Measurements from ENCODE around the gene TMEM51. TPM values are rescaled to one million over a fixed set of nuclear protein-coding genes. Genes with fewer than 3 reads are reported as not detected.

The TMEM51 gene
- total and polyA plus RNA-seq, 2 donors (not counting 1 experiment from before 2014, with no cell fraction given) = 0.06 to 0.30 TPM

GRCh38 chr1:15154480-15155036 is 1.0 kb downstream of the TMEM51 start:
- intact Hi-C loops (cut with micrococcal nuclease) = no loop called here
- no peaks in the 10 kb centered on the region for H3K9me3 Mint-ChIP-seq (ENCODE audit: insufficient read depth)
- no peak overlapping the region for H3K27ac Mint-ChIP-seq
- Histone ChIP-seq H3K27ac (ENCODE audit: low read length in 2 of 2) (no peak overlapping the region), H3K4me2 (replicated peaks; ENCODE audit: low read depth, low read length, poor library complexity, severe bottlenecking) (peak overlapping the region; percentile 66), H3K9me3 (ENCODE audit: control extremely low read depth in 1 of 3, control insufficient read depth in 2 of 3, insufficient read depth in 1 of 3, low read length in 2 of 3) (peaks cover 0 to 4% (median 0%) of the 10 kb centered on the region in 3 donors), H3K79me2 (ENCODE audit: control insufficient read depth, insufficient read depth, low read length) (no peaks in the 10 kb centered on the region), H3K36me3 (replicated peaks in 1 of 2; ENCODE audit: control extremely low read depth in 1 of 2, control insufficient read depth in 1 of 2, extremely low read depth in 1 of 2, insufficient read depth in 2 of 2, low read length in 1 of 2) (no peaks in the 10 kb centered on the region), H3K4me1 (ENCODE audit: control insufficient read depth in 2 of 2, insufficient read depth in 2 of 2, low read length in 2 of 2) (peaks cover 28 to 31% of the 10 kb centered on the region in 2 donors), H3K9ac (ENCODE audit: low read length) (peak overlapping the region; percentile 26), H3K4me3 (ENCODE audit: control extremely low read depth in 1 of 5, extremely low read depth in 1 of 5, insufficient read depth in 1 of 5, low read depth in 2 of 5, low read length in 4 of 5) (peak overlapping the region in 1 of 5 experiments; percentile 9), H3K27me3 (replicated peaks in 1 of 4; ENCODE audit: control extremely low read depth in 1 of 4, control insufficient read depth in 3 of 4, insufficient read depth in 4 of 4, low read length in 3 of 4) (peaks cover 0 to 45% (median 23%) of the 10 kb centered on the region in 4 experiments), H4K20me1 (ENCODE audit: control insufficient read depth, insufficient read depth, low read length, poor library complexity, severe bottlenecking) (no peaks in the 10 kb centered on the region), H2AFZ (ENCODE audit: insufficient read depth, low read depth, low read length, poor library complexity, severe bottlenecking) (peak overlapping the region; percentile 46)
- CTCF ChIA-PET = no interaction called here
- no peak for TF ChIP-seq EZH2 (IDR thresholded peaks at IDR 0.05; ENCODE audit: borderline replicate concordance, insufficient read depth, low read depth, low read length, poor library complexity, severe bottlenecking)
- TF ChIP-seq, protein P1, sequence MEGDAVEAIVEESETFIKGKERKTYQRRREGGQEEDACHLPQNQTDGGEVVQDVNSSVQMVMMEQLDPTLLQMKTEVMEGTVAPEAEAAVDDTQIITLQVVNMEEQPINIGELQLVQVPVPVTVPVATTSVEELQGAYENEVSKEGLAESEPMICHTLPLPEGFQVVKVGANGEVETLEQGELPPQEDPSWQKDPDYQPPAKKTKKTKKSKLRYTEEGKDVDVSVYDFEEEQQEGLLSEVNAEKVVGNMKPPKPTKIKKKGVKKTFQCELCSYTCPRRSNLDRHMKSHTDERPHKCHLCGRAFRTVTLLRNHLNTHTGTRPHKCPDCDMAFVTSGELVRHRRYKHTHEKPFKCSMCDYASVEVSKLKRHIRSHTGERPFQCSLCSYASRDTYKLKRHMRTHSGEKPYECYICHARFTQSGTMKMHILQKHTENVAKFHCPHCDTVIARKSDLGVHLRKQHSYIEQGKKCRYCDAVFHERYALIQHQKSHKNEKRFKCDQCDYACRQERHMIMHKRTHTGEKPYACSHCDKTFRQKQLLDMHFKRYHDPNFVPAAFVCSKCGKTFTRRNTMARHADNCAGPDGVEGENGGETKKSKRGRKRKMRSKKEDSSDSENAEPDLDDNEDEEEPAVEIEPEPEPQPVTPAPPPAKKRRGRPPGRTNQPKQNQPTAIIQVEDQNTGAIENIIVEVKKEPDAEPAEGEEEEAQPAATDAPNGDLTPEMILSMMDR (IDR thresholded peaks at IDR 0.05) = no peak
- no peak for DNase-seq
- POLR2A ChIA-PET = no interaction called here
- 15% methylated on average over 35 of the region's 37 CpGs for WGBS (ENCODE audit: insufficient coverage)
- ATAC-seq (ENCODE audit: low read depth) = no peak
- peaks cover 16% of the 10 kb centered on the region for H3K4me1 Mint-ChIP-seq
- peak overlapping the region; percentile 78 for H3K4me3 Mint-ChIP-seq
- H3K27me3 Mint-ChIP-seq = peaks cover 48% of the 10 kb centered on the region

DNA sequence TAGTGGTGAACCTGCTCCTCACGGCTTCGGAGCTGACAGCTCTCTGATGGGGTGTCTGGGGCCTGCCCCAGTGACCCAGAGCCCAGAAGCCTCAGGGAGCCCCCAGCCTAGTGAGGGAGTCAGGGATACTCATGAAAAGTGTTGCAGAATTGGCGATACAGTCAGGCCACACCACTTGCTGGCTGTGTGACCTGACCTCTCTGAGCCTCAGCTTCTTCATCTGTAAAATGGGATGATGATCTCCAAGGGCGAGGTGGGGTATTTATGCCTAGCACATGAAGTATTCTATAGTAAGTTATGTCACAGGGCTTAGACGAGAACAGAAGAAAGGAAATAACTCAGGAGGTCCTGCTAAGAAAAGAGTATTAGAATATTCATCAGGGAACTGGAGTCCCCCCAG is 1.6 kb downstream of the TMEM51 start:
- Mint-ChIP-seq H3K27ac (no peak overlapping the region), H3K9me3 (ENCODE audit: insufficient read depth) (no peaks in the 10 kb centered on the region)
- intact Hi-C loops (cut with micrococcal nuclease) = no loop called here

More for the DNA sequence above, 1.6 kb downstream of the TMEM51 start:
- Histone ChIP-seq H3K36me3 (replicated peaks in 1 of 2; ENCODE audit: control extremely low read depth in 1 of 2, control insufficient read depth in 1 of 2, extremely low read depth in 1 of 2, insufficient read depth in 2 of 2, low read length in 1 of 2) (no peaks in the 10 kb centered on the region), H3K9ac (ENCODE audit: low read length) (no peak overlapping the region), H3K79me2 (ENCODE audit: control insufficient read depth, insufficient read depth, low read length) (no peaks in the 10 kb centered on the region), H3K4me3 (ENCODE audit: control extremely low read depth in 1 of 5, extremely low read depth in 1 of 5, insufficient read depth in 1 of 5, low read depth in 2 of 5, low read length in 4 of 5) (no peak overlapping the region), H4K20me1 (ENCODE audit: control insufficient read depth, insufficient read depth, low read length, poor library complexity, severe bottlenecking) (no peaks in the 10 kb centered on the region), H3K9me3 (ENCODE audit: control extremely low read depth in 1 of 3, control insufficient read depth in 2 of 3, insufficient read depth in 1 of 3, low read length in 2 of 3) (peaks cover 0 to 4% (median 0%) of the 10 kb centered on the region in 3 donors), H2AFZ (ENCODE audit: insufficient read depth, low read depth, low read length, poor library complexity, severe bottlenecking) (no peak overlapping the region), H3K27ac (ENCODE audit: low read length in 2 of 2) (no peak overlapping the region), H3K4me2 (replicated peaks; ENCODE audit: low read depth, low read length, poor library complexity, severe bottlenecking) (no peak overlapping the region), H3K4me1 (ENCODE audit: control insufficient read depth in 2 of 2, insufficient read depth in 2 of 2, low read length in 2 of 2) (peaks cover 28 to 31% of the 10 kb centered on the region in 2 donors), H3K27me3 (replicated peaks in 1 of 4; ENCODE audit: control extremely low read depth in 1 of 4, control insufficient read depth in 3 of 4, insufficient read depth in 4 of 4, low read length in 3 of 4) (peaks cover 0 to 43% (median 23%) of the 10 kb centered on the region in 4 experiments)
- DNase-seq (no peak), ATAC-seq (ENCODE audit: low read depth) (no peak)
- peaks cover 42% of the 10 kb centered on the region for H3K27me3 Mint-ChIP-seq
- POLR2A ChIA-PET = no interaction called here
- peaks cover 16% of the 10 kb centered on the region for H3K4me1 Mint-ChIP-seq
- no peak for TF ChIP-seq EZH2 (IDR thresholded peaks at IDR 0.05; ENCODE audit: borderline replicate concordance, insufficient read depth, low read depth, low read length, poor library complexity, severe bottlenecking)
- TF ChIP-seq, protein P1 (IDR thresholded peaks at IDR 0.05) = no peak
- WGBS (ENCODE audit: insufficient coverage) = 96% methylated on average over 5 of the region's 5 CpGs
- CTCF ChIA-PET = no interaction called here
- H3K4me3 Mint-ChIP-seq = peak overlapping the region; percentile 51
